IPS-15b (cell line): ENCODE data around the gene TTLL9.
A peak's percentile ranks its signal among the peaks of the same experiment; 100 is the strongest.
"Not testable (repeated sequence)": the region's sequence is repeated elsewhere in the genome, so short reads cannot be mapped to it uniquely, and the experiment has no call there.

Source experiments
- H3K27me3 ChIP-seq: one replicate; pipeline ENCODE4 v1.6.1; 2013; ENCODE audit warnings: low read length; ENCODE audit not compliant: control insufficient read depth, insufficient read depth
- H3K36me3 ChIP-seq: one replicate; pipeline ENCODE4 v1.6.1; 2013; ENCODE audit warnings: low read length; ENCODE audit not compliant: control insufficient read depth, insufficient read depth
- H3K4me1 ChIP-seq: one replicate; pipeline ENCODE4 v1.6.1; 2013; ENCODE audit warnings: mild to moderate bottlenecking, low read length; ENCODE audit not compliant: control insufficient read depth, insufficient read depth
- H3K4me3 ChIP-seq: one replicate; pipeline ENCODE4 v1.5.1; 2013; ENCODE audit warnings: low read depth, low read length
- H3K9ac ChIP-seq: one replicate; pipeline ENCODE4 v1.6.1; 2013; ENCODE audit warnings: low read depth, mild to moderate bottlenecking, low read length
- H3K9me3 ChIP-seq: one replicate; pipeline ENCODE4 v1.6.1; 2013; ENCODE audit warnings: mild to moderate bottlenecking, low read length; ENCODE audit not compliant: control insufficient read depth, insufficient read depth

Gene TTLL9, protein sequence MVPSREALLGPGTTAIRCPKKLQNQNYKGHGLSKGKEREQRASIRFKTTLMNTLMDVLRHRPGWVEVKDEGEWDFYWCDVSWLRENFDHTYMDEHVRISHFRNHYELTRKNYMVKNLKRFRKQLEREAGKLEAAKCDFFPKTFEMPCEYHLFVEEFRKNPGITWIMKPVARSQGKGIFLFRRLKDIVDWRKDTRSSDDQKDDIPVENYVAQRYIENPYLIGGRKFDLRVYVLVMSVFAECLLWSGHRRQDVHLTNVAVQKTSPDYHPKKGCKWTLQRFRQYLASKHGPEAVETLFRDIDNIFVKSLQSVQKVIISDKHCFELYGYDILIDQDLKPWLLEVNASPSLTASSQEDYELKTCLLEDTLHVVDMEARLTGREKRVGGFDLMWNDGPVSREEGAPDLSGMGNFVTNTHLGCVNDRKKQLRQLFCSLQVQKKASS

DNA sequence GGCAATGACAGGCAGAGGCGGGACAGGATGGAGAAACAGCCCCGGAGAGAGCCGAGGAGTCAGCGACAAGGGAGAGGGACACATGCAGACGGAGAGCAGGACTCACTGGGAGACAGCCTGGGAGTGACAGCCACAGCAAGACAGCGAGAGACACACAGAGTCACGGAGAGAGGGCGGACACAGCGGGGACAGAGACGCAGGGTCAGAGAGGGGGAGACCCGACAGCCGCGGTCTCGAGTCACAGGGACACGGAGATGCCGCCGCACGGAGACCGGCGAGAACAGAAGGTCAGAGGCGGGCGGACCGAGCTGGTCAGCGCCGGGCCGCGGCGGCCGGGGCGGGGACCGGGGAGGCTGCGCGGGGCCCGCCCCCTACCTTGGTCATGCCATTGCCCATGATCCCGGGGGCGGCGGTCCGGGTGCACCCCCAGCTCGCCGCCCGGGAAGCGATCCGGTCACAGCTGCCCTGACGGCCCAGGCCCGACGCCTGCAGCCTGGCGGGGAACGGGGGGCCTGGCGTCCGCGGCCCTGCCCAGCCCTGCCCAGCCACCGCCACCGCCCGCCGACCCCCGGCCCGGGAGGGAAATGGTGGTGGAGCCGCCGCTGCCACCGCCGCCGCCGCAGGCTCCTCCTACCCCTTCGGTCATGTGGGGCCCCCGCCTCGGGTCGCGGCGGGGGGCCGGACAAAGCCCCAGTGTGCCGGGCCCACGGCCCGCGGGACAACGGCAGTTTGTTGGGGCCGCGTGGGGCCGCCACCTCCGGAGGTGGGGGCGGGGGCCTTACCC lies at the start of gene TTLL9, which contains the start of gene DUSP15:
TTLL9 (plus strand) TSS at position 693 of the 784 bp plus-strand sequence. CDS start 493 bp downstream, outside the sequence.
DUSP15 (minus strand) TSS at position 586 of the 784 bp plus-strand sequence; CDS start at position 396, 190 bp downstream.
- H3K9me3 ChIP-seq, result no peaks in the 10 kb centered on the region
- peaks cover 4% of the 10 kb centered on the region for H3K4me1 ChIP-seq
- H3K27me3 ChIP-seq, result peaks cover 23% of the 10 kb centered on the region
- H3K36me3 ChIP-seq, result no peaks in the 10 kb centered on the region
- peak within 1 kb of the TSS; percentile 9 for H3K9ac ChIP-seq
- peak within 1 kb of the TSS; percentile 67 for H3K4me3 ChIP-seq

DNA sequence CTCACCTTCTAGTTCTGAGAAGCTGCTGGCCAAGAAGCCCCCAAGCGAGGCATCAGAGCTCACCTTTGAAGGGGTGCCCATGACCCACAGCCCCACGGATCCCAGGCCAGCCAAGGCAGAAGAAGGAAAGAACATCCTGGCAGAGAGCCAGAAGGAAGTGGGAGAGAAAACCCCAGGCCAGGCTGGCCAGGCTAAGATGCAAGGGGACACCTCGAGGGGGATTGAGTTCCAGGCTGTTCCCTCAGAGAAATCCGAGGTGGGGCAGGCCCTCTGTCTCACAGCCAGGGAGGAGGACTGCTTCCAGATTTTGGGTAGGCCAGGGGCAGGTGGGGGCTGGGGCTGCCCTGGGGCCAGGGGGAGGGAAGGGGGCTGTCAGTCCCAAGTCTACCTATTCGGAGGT lies 49.0 kb upstream of the TTLL9 start:
- Histone ChIP-seq H3K9me3 (no peaks in the 10 kb centered on the region), H3K36me3 (no peaks in the 10 kb centered on the region), H3K4me1 (peaks cover 2% of the 10 kb centered on the region), H3K9ac (no peak overlapping the region), H3K27me3 (no peaks in the 10 kb centered on the region), H3K4me3 (no peak overlapping the region)

DNA sequence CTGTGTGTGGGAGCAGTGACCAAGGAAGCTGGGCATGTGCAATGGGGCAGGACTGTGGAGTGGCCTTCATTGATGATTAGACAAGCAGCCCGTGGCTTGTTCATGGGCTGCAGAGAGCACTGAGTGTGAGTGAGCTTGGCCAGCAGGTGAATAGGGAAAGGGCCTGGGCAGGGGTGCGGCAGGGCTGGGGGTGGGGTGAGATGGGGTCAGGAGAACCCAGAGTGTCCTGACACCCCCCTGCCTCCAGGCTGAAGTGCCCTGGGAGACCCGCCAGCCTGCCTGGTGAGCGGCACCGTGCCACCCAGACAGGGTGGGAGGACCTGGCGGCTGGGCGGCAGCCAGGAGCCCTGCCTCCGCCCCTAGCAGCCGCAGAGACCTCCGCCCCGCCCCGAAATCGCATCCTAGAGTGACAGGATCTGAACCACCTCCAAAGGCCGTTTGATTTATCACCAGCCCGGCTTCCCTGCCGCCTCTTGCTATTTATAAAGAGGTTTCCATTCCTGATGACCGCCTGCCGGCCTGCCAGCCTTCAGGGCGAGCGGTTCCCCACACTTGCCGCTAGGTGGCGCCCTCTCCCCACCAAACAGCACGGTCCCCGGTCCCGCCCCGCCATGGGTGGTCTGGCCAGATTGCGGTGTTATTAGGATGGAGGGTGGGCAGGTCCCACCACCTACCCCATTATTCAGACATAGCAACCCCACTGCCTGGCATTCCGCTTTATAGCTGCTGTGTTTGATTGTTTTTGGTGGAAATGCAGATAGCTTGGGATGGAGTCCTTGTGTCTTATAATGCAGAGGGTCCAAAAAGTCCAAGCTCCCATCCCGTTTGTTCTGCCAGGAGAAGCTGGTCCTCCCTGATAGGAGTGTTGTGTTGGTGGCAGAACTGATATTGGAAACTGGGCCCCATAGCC lies 47.8 kb upstream of the TTLL9 start:
- Histone ChIP-seq H3K9me3 (no peaks in the 10 kb centered on the region), H3K27me3 (no peaks in the 10 kb centered on the region), H3K4me1 (peaks cover 2% of the 10 kb centered on the region), H3K36me3 (no peaks in the 10 kb centered on the region), H3K4me3 (no peak overlapping the region), H3K9ac (no peak overlapping the region)

DNA sequence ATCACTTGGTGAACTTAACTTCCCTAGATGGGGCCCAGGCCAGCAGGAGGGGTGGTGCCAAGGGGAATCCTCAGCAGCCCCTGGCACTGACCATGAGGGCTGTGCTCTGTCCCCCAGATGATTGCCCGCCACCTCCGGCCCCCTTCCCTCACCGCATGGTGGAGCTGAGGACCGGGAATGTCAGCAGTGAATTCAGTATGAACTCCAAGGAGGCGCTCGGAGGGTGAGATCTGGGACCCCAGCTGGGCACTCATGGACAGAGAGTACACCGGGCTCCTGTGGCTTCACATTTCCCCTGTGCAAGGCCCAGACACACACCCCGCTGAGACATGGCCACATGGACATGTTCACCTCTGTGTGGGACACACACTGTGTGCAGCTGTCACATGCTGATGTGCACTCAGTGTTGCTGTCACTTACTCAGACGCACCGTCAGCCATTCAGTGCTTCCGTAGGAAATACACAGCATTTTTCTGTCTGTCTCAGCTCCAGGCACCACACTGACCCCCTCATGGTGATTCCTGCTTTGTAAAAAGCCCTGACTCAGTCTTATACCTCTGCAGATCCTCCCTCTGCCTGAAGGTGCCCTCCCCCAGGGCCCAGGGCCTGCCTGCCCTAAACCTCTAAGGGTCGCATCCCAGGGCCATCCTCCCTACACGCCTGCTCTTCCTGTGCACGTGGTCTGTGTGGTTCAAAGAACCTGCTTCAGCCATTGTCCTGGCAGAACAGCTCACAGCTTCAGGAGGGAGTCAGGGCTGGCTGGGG lies 46.9 kb upstream of the TTLL9 start:
- H3K4me3 ChIP-seq, result no peak overlapping the region
- no peak overlapping the region for H3K9ac ChIP-seq
- no peaks in the 10 kb centered on the region for H3K9me3 ChIP-seq
- peaks cover 2% of the 10 kb centered on the region for H3K4me1 ChIP-seq
- H3K36me3 ChIP-seq, result no peaks in the 10 kb centered on the region
- H3K27me3 ChIP-seq, result no peaks in the 10 kb centered on the region

DNA sequence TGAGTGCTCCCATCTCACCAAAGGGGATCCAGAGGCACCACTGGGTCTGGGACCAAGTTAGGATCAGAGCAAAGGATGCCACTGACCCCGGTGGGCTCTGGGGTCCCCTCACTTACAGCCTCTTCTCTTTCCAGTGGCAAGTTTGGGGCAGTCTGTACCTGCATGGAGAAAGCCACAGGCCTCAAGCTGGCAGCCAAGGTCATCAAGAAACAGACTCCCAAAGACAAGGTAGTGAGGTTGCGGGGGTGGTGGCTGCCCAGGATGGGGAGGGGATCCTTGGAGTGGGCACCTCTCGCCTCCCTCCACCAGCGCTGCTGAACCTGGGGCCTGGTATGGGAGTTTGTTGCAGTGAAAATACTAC lies 46.3 kb upstream of the TTLL9 start:
- Histone ChIP-seq H3K9ac (no peak overlapping the region), H3K4me3 (no peak overlapping the region), H3K36me3 (no peaks in the 10 kb centered on the region), H3K27me3 (no peaks in the 10 kb centered on the region), H3K9me3 (no peaks in the 10 kb centered on the region), H3K4me1 (peaks cover 2% of the 10 kb centered on the region)

DNA sequence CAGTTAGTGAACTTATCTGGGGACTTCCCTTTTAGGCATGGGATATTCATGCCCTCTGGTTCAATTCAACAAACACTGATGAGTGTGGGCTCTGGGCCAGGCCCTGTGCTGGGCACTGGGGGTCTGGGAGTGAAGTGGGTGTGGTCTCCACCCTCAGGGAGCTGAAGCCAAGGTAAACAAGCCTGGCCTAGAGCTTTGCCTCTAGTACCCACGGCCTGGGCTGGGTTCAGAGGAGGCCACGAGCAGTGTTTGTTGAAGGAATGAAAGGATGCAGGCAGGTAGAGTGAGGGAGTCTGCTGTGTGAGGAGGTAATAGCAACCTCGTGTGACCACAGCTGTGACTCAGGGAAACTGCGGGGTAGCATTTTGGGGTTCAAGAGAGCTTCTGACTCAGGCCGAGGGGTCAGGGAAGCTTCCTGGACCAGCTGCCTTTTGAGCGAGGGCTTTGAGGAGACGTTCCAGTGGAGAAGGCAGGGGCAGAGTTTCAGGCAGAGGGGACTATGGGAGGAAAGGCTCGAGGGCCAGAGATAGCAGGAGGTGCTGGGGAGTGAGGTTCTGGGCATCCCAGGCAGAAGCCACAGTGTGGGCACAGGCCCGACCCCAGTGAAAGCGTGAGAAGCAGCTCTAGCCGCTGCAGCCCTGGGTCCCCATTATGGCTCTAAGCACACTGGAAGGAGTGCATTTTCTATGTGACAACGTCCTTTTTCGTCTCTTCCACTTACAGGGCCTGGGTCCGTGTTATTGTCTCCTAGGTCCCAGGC lies 45.7 kb upstream of the TTLL9 start:
- no peaks in the 10 kb centered on the region for H3K27me3 ChIP-seq
- no peak overlapping the region for H3K9ac ChIP-seq
- H3K9me3 ChIP-seq, result no peaks in the 10 kb centered on the region
- H3K36me3 ChIP-seq, result no peaks in the 10 kb centered on the region
- H3K4me3 ChIP-seq, result no peak overlapping the region
- peaks cover 2% of the 10 kb centered on the region for H3K4me1 ChIP-seq

DNA sequence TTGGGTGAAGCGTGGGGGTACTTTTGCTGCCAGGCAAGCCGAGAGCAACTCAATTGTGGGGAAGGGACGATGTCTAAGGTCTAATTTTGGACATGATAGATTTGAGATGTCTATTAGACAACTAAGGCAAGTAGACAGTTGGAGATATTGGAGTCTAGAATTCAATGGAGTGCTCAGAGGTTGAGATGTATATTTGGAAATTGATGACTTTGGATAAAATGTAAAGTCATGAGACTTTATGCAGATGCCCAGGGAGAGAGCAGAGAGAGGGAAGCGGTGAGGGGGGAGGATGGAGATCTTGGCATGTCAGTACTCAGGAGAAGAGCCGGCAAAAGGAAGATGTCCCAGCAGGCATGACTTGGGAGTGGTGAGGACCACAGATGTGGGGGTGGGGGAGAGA lies 44.4 kb upstream of the TTLL9 start:
- H3K4me3 ChIP-seq, result no peak overlapping the region
- H3K27me3 ChIP-seq, result no peaks in the 10 kb centered on the region
- no peaks in the 10 kb centered on the region for H3K9me3 ChIP-seq
- H3K4me1 ChIP-seq, result peaks cover 2% of the 10 kb centered on the region
- H3K36me3 ChIP-seq, result no peaks in the 10 kb centered on the region
- no peak overlapping the region for H3K9ac ChIP-seq

DNA sequence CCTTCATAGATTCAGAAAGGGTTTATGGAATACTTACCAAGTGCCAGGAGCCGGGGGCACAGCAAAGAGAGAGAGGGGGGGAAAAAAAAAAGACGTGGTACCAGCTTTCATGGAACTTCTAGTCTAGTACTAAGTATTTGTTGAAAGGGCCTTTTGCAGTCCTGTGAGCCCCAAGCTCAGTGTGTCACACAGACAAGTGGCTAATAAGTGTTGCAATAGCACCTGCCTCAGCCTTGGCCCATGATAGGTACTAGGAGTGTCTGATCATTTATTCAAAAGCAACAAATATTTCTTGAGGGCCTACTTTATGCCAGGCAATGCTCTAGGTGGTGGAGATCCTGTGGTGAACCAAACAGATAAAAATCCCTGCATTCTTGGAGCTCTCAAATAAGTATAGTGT lies 43.4 kb upstream of the TTLL9 start:
- no peaks in the 10 kb centered on the region for H3K27me3 ChIP-seq
- H3K36me3 ChIP-seq, result no peaks in the 10 kb centered on the region
- H3K4me1 ChIP-seq, result peaks cover 2% of the 10 kb centered on the region
- H3K4me3 ChIP-seq, result no peak overlapping the region
- no peaks in the 10 kb centered on the region for H3K9me3 ChIP-seq
- H3K9ac ChIP-seq, result no peak overlapping the region

DNA sequence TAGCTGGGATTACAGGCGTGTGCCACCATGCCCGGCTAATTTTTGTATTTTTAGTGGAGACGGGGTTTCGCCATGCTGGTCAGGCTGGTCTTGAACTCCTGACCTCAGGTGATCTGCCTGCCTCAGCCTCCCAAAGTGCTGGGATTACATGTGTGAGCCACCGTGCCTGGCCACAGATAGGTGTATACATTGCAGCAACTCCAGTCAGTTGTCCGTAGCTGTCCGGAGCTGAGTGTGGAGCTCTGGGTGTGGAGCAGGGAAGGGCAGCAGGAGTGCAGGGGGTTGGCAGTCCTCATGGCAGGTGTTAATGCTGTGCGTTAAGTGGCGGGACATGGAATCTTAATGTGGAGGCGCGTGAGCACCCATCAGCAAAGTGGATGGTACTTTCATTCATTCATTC lies 42.4 kb upstream of the TTLL9 start:
- not testable (repeated sequence) for H3K4me1 ChIP-seq, H3K4me3 ChIP-seq, H3K9ac ChIP-seq, H3K36me3 ChIP-seq, H3K9me3 ChIP-seq, H3K27me3 ChIP-seq

DNA sequence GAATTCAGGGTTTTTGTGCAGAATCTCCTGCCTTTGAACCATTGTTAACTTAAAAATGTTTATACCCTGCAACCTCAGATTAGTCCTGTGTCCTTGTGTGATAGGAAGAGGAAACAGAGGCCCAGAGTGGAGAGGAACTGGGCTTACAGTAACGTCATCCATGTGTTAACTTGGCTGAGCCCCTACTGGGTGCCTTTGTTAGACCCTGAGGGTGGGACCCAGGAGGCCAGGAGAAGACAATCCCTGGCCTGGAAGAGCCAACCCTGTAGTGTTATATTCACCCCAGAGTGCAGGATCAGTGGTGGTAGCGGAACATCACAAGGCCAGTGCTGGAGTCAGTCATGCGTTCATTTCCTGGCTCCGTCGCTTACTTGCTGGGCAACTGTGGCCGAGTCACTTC lies 40.7 kb upstream of the TTLL9 start:
- H3K27me3 ChIP-seq, result no peaks in the 10 kb centered on the region
- H3K9me3 ChIP-seq, result no peaks in the 10 kb centered on the region
- H3K9ac ChIP-seq, result no peak overlapping the region
- no peaks in the 10 kb centered on the region for H3K4me1 ChIP-seq
- H3K36me3 ChIP-seq, result no peaks in the 10 kb centered on the region
- no peak overlapping the region for H3K4me3 ChIP-seq
